ENCODE results near the gene B3GNT3. TPM values are rescaled to one million over a fixed set of nuclear protein-coding genes. Genes with fewer than 3 reads are reported as not detected.
"Not testable (repeated sequence)": the region's sequence is repeated elsewhere in the genome, so short reads cannot be mapped to it uniquely, and the experiment has no call there.

B3GNT3 gene
- total and polyA plus RNA-seq, 9 of the 15 experiments (the other 6 are each of a cell fraction or from before 2014, with no cell fraction given): 0.06 to 0.11 (median 0.07) TPM; not detected in 6

GRCh38 chr19:17777840-17778239 lies 17.1 kb upstream of the B3GNT3 start:
- H3K27ac ChIP-seq (ENCODE audit: extremely low read depth, low read depth, low read length); FAIRE-seq; H3K9me3 ChIP-seq (replicated peaks; ENCODE audit: control insufficient read depth, insufficient read depth, low read depth, low read length); H3K4me3 ChIP-seq; ATAC-seq; H3K9me1 ChIP-seq (ENCODE audit: control insufficient read depth, insufficient read depth, low read length); H3K79me2 ChIP-seq (ENCODE audit: control insufficient read depth, insufficient read depth, low read length); H2AFZ ChIP-seq (ENCODE audit: low read depth, low read length); H4K20me1 ChIP-seq (replicated peaks; ENCODE audit: control insufficient read depth, insufficient read depth, low read length); H3K4me2 ChIP-seq (ENCODE audit: insufficient read depth, low read length); H3K27me3 ChIP-seq (ENCODE audit: control insufficient read depth in 2 of 2, insufficient read depth in 2 of 2, low read length in 2 of 2); H3K9ac ChIP-seq (ENCODE audit: insufficient read depth in 1 of 2, low read depth in 2 of 2, low read length in 2 of 2); BruUV-seq (replicated peaks); in situ Hi-C loops (cut with MboI); DNase-seq (ENCODE audit: extremely low read depth in 1 of 4, low spot score in 3 of 4): not testable (repeated sequence)
- intact Hi-C loops (cut with micrococcal nuclease): loop anchor here (1.0 kb wide), 1 partner anchor 64 kb away; no protein-coding TSS in a partner anchor
- H3K4me1 ChIP-seq (replicated peaks in 1 of 2; ENCODE audit: control insufficient read depth in 2 of 2, insufficient read depth in 2 of 2, low read length in 2 of 2): peaks cover 12 to 45% of the 10 kb centered on the region in 2 experiments
- ChIA-PET CTCF (ENCODE audit: low intra/inter-chr PET ratio) (interaction anchor here (0.6 kb wide), 1 partner anchor 302 kb away, joined by 3 read pairs; no protein-coding TSS in a partner anchor), POLR2A (interaction anchor here (0.6 to 1.2 kb wide), 3 partner anchors 9 to 30 kb away, joined by 3 read pairs; no protein-coding TSS in a partner anchor)
- H3K36me3 ChIP-seq (ENCODE audit: control insufficient read depth, insufficient read depth, low read length): peaks cover 56% of the 10 kb centered on the region; the same call in 2 of the 3 replicates
- 53% methylated on average over 8 of the region's 10 CpGs for WGBS (ENCODE audit: insufficient coverage, low coverage, missing lambda C conversion rate)
- TF ChIP-seq DPF2 (IDR thresholded peaks at IDR 0.05): peak; percentile 38; the same call in 1 of the 2 replicates
- TF ChIP-seq CBFA2T3 (IDR thresholded peaks at IDR 0.05): 0 out of 2 replicates have a peak, but pooled peaks have one; percentile 32
- 0 out of 2 replicates have a peak, but pooled peaks have one; percentile 20 for TF ChIP-seq ZEB2 (IDR thresholded peaks at IDR 0.05)
- peak; percentile 72 for TF ChIP-seq BCOR (IDR thresholded peaks at IDR 0.05)
- TF ChIP-seq KDM1A (IDR thresholded peaks at IDR 0.05): peak in 1 of 2 experiments; percentile 43; a peak in 1 of 4 replicates
- peak; percentile 58; the same call in 1 of the 2 replicates for TF ChIP-seq CTBP1 (IDR thresholded peaks at IDR 0.05; ENCODE audit: borderline replicate concordance)
- TF ChIP-seq ZNF384 (IDR thresholded peaks at IDR 0.05; ENCODE audit: low read depth, low read length): peak; percentile 53; the same call in 1 of the 2 replicates
- peak; percentile 81 for TF ChIP-seq SMARCA5 (IDR thresholded peaks at IDR 0.05)
- TF ChIP-seq MLLT1 (IDR thresholded peaks at IDR 0.05): peak in 1 of 2 experiments; percentile 38; a peak in 1 of 4 replicates
- TF ChIP-seq ZNF121 (CRISPR knock-in tag; conservative IDR thresholded peaks at IDR 0.05): peak; percentile 83
- 0 out of 2 replicates have a peak, but pooled peaks have one; percentile 3 for TF ChIP-seq CBFA2T2 (conservative IDR thresholded peaks at IDR 0.05)
- peak; percentile 46; the same call in 1 of the 2 replicates for TF ChIP-seq HDAC2 (IDR thresholded peaks at IDR 0.05)

All from K562 (cell line).